MCF 10A (cell line): ENCODE measurements around the gene PDHB. TPM values are rescaled to one million over a fixed set of nuclear protein-coding genes. Genes with fewer than 3 reads are reported as not detected.

Source experiments
- BruUV-seq: library from RNA; stranded (reverse); fragments of 400-500 nt; replicated peaks from 2 replicates; lab custom pipeline; 2021; lab: Mats Ljungman, UMichigan
- CTCF ChIA-PET: fragments of 300-600 bp; sonication (Branson Sonifier 250); formaldehyde crosslinking; extraction: SDS; loops from one replicate; lab custom pipeline; 2021; ENCODE audit warnings: antibody characterized with exemption, inconsistent platforms; lab: Yijun Ruan, JAX
- POLR2A ChIA-PET: fragments of 300-600, 350-650 bp; sonication (Branson Sonifier 250); formaldehyde crosslinking; extraction: SDS; loops from one replicate; lab custom pipeline; 2020; ENCODE audit warnings: antibody characterized with exemption, inconsistent platforms; lab: Yijun Ruan, JAX
- DNase-seq: peaks from one replicate; pipeline ENCODE4 v3.0.0-alpha.2; 2018; ENCODE audit not compliant: unreplicated experiment
- H3K27ac Mint-ChIP-seq: one replicate; pipeline ENCODE4 v1.8.0; 2022; ENCODE audit warnings: mild to moderate bottlenecking, low read depth, mixed read lengths; ENCODE audit not compliant: unreplicated experiment
- H3K27me3 Mint-ChIP-seq: one replicate; pipeline ENCODE4 v1.8.0; 2022; ENCODE audit warnings: mixed read lengths; ENCODE audit not compliant: insufficient read depth, unreplicated experiment
- H3K36me3 Mint-ChIP-seq: one replicate; pipeline ENCODE4 v1.8.0; 2022; ENCODE audit warnings: mild to moderate bottlenecking, moderate library complexity, mixed read lengths; ENCODE audit not compliant: insufficient read depth, unreplicated experiment
- H3K4me1 Mint-ChIP-seq: one replicate; pipeline ENCODE4 v1.8.0; 2022; ENCODE audit warnings: mixed read lengths; ENCODE audit not compliant: insufficient read depth, unreplicated experiment
- H3K4me3 Mint-ChIP-seq: one replicate; pipeline ENCODE4 v1.8.0; 2022; ENCODE audit warnings: mild to moderate bottlenecking, moderate library complexity, mixed read lengths; ENCODE audit not compliant: unreplicated experiment
- H3K9me3 Mint-ChIP-seq: one replicate; pipeline ENCODE4 v1.8.0; 2022; ENCODE audit warnings: mixed read lengths; ENCODE audit not compliant: unreplicated experiment
- CTCF ChIP-seq: fragments of 200-600 bp; IDR thresholded peaks from one replicate; pipeline ENCODE4 v1.8.0; 2022; ENCODE audit warnings: antibody characterized with exemption, mild to moderate bottlenecking; ENCODE audit not compliant: unreplicated experiment
- intact Hi-C: fragments of 100-400 bp; cut with micrococcal nuclease; formaldehyde crosslinking; loops from 2 replicates; pipeline ENCODE4 v1.14.1; 2022
- total RNA-seq: library from RNA; stranded (reverse); gene quantifications from 2 replicates; pipeline ENCODE4 v1.2.3, GENCODE V29; 2022

The PDHB gene
- total RNA-seq, 1 experiment from 2014 or later, result 62.2 TPM

GRCh38 chr3:58392181-58392580, 41.5 kb downstream of the PDHB start:
- no peak overlapping the region for H3K4me3 Mint-ChIP-seq
- no TSS peak for BruUV-seq
- no peaks in the 10 kb centered on the region for H3K27me3 Mint-ChIP-seq
- ChIA-PET POLR2A (interaction anchor here (1.0 to 1.1 kb wide), 2 partner anchors 8 to 9 kb away, joined by 3 to 5 read pairs; no protein-coding TSS in a partner anchor), CTCF (interaction anchor here (0.9 kb wide), 1 partner anchor 8 kb away, joined by 3 read pairs; no protein-coding TSS in a partner anchor)
- H3K4me1 Mint-ChIP-seq, result peaks cover 5% of the 10 kb centered on the region
- intact Hi-C loops, result no loop called here
- no peak for DNase-seq
- peaks cover 63% of the 10 kb centered on the region for H3K36me3 Mint-ChIP-seq
- TF ChIP-seq CTCF, result no peak
- no peak overlapping the region for H3K27ac Mint-ChIP-seq
- H3K9me3 Mint-ChIP-seq, result no peaks in the 10 kb centered on the region

GRCh38 chr3:58391156-58391865, 42.3 kb downstream of the PDHB start:
- H3K36me3 Mint-ChIP-seq, result peaks cover 63% of the 10 kb centered on the region
- no peak for DNase-seq
- ChIA-PET CTCF (interaction anchor here (0.8 kb wide), 1 partner anchor 24 kb away, joined by 3 read pairs; no protein-coding TSS in a partner anchor), POLR2A (interaction anchor here (1.0 kb wide), 1 partner anchor 10 kb away, joined by 3 read pairs; no protein-coding TSS in a partner anchor)
- H3K27ac Mint-ChIP-seq, result no peak overlapping the region
- peaks cover 6% of the 10 kb centered on the region for H3K4me1 Mint-ChIP-seq
- H3K27me3 Mint-ChIP-seq, result no peaks in the 10 kb centered on the region
- intact Hi-C loops, result no loop called here
- no peaks in the 10 kb centered on the region for H3K9me3 Mint-ChIP-seq
- no TSS peak for BruUV-seq
- no peak overlapping the region for H3K4me3 Mint-ChIP-seq
- no peak for TF ChIP-seq CTCF

GRCh38 chr3:58388550-58389091, 45.0 kb downstream of the PDHB start:
- TF ChIP-seq CTCF, result no peak
- H3K27me3 Mint-ChIP-seq, result no peaks in the 10 kb centered on the region
- no peaks in the 10 kb centered on the region for H3K9me3 Mint-ChIP-seq
- H3K36me3 Mint-ChIP-seq, result peaks cover 45% of the 10 kb centered on the region
- ChIA-PET CTCF (interaction anchor here (0.6 to 0.9 kb wide), 3 partner anchors 16 to 68 kb away, joined by 3 to 5 read pairs (median 3); no protein-coding TSS in a partner anchor), POLR2A (interaction anchor here (0.7 to 0.8 kb wide), 3 partner anchors 14 to 28 kb away, joined by 3 to 5 read pairs (median 3); no protein-coding TSS in a partner anchor)
- no TSS peak for BruUV-seq
- intact Hi-C loops, result no loop called here
- H3K4me3 Mint-ChIP-seq, result no peak overlapping the region
- no peak overlapping the region for H3K27ac Mint-ChIP-seq
- DNase-seq, result no peak
- peaks cover 19% of the 10 kb centered on the region for H3K4me1 Mint-ChIP-seq
